HG03066 (cell line): ENCODE data around the gene MRPL36.
"Not testable (repeated sequence)": the region's sequence is repeated elsewhere in the genome, so short reads cannot be mapped to it uniquely, and the experiment has no call there.

Experiments
- ATAC-seq: cut with Tn5 transposase; IDR thresholded peaks from one replicate; pipeline ENCODE4 v1.9.1; 2021; ENCODE audit warnings: low read depth; ENCODE audit not compliant: unreplicated experiment

Gene MRPL36

DNA sequence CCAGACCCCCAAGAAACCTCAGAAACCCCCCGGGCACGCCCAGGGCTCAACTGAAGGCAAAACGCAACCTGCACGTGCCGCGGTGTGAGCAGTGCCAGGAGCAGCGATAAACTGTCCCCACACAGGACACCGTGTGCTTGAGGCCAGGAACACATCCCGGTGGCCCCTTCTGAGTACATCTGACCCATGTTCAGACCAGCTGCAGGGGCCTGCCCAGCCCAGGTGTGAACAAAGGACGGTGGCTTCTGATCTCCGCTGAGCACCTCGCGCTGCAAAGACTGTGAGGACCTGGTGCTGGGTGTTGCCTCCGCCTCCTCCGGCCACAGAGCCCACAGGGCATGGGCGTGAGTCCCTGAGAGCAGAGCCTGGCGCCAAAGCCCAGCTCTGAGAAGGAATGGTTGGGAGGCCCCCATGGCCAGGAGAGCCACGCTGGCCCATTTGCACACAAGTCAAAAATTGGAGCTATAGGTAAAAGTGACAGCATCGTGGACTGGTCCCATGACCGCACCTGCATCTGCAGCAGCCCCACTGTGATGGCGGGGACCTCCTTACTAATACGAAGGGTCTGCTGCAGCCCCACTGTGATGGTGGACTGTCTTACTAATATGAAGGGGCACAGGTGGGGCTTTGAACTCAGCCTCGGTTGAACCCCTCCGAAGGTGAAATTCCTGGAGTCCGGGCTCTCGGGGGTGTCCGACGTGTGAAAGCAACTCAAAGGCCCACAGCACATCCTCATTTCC lies 33.0 kb upstream of the MRPL36 start:
- no peak for ATAC-seq

GRCh38 chr5:1831677-1832313 lies 32.2 kb upstream of the MRPL36 start:
- ATAC-seq: no peak

- no peak for ATAC-seq
Observed at GRCh38 chr5:1831257-1831656, 31.6 kb upstream of the MRPL36 start.

GRCh38 chr5:1830571-1831228 lies 31.1 kb upstream of the MRPL36 start:
- no peak for ATAC-seq

- ATAC-seq: no peak
Observed at GRCh38 chr5:1827886-1828397, 28.3 kb upstream of the MRPL36 start.

DNA sequence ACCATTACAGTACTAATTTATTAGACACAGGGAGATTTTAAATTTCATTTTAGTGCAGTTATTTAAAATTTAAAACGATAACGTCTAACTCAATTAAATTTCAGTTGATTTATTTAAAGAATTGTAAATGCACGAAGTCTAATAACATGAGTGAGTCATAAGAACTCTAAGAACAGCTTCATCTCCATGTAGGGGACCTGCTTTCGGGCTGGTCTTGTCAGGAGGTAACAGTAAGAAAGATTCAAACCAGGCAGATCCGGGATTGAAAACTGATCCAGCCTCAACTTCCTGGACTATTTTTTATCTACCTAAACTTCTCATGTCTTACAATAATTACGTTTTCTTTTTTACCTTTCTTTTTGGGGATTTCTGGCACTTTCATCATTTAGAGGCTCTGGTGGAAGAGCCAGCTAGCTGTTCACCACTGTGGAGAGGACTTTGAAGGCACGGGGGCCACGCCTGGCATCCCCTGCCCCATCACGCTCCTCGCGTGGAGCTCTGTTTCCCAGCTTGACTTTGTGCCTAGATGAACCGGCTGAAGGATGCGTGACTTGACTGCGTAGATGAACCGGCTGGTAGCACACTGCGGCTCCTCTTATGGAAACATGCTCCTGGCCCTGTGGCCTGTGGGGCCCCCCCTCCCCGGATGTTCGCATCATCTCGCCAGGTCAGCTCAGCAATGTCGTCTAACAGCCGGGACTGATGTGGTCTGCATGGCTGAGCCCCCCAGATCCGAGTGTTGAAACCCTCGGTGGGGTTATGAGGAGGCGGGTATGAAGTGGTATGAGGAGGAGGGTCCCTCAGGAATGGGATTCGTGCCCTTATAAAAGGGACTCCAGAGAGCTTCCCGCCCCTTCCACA lies 27.6 kb upstream of the MRPL36 start:
- no peak for ATAC-seq

DNA sequence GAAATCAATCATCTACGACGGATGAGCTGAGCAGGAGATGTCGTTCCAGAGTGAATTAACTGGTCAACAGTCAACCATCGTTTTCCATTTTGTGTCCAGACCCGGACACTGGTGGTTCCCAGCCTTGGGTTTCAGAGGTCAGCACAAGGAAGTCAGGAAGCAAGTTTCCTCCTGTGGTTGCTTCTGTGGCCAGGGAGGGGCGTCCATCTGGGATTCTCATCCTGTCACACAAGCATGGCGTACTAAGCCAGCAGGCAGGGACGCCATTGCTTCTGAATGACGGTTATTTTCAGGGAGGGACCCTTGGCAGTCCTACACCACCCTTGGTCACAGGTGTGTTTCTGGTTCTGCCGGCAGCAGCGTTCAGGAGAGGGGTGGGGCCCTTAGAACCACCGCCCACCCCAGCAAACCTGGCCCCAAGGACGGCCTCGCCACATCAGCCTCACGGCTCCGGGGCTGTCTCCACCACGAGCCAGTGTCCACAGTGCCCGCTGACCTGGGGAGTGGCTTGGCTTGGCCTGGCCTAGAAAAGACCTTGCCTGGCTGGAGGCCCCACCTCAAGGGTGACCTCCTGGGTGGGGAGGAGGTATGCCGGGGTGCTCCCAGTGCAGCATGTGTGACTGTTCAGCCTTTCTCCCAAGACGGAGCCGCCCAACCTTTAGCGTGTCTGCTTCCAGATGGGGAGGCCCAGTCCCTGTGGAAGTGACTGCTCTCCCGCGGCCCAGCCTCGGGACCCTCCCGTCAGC lies 26.8 kb upstream of the MRPL36 start:
- no peak for ATAC-seq

DNA sequence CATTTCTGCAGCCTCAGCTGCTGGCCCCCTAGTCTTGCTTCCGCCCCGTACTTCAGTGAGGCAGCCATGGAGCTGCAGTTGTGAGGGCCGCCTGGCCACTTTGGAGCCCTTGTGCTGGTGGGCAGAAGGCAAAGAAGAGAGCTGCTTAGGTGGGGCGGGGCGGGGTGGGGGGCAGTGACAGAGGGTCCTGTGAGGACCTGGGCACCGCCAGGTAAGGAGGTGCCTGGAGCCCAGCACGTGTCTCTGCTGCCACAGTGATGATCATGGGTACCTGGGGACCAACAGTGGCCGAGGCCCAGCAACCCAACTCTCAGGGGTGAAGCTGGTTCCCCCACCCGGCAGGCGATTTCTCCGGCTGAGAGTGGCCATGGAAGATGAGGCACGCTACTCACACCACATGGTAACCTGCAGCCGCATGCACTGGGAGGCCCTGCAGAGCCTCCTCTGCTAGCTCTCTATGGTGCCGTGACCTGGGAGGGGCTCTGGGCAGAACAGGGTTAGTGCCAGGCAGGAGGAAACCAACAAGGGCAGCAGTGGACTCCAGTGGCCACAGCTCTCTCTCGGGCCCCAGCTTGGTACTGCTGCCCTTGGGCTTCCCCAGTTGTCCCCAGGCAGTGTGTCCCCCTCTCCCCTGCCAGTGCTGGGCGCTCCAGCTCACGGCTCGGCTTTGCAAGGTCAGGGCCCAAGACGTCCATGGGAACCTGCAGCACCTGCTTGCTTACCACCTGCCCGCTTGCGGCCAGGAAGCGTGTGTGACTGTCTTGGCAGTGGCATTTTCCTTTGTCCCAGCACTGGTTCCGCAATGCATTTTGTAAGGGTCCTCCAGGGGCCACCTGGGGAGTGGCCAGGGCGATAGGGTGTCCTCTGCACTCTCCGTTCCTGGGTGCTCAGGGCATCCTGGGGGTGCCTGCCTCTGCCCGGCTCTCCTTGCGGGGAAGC lies 25.5 kb upstream of the MRPL36 start:
- ATAC-seq: no peak

GRCh38 chr5:1824109-1824821 lies 24.6 kb upstream of the MRPL36 start:
- ATAC-seq: no peak

DNA sequence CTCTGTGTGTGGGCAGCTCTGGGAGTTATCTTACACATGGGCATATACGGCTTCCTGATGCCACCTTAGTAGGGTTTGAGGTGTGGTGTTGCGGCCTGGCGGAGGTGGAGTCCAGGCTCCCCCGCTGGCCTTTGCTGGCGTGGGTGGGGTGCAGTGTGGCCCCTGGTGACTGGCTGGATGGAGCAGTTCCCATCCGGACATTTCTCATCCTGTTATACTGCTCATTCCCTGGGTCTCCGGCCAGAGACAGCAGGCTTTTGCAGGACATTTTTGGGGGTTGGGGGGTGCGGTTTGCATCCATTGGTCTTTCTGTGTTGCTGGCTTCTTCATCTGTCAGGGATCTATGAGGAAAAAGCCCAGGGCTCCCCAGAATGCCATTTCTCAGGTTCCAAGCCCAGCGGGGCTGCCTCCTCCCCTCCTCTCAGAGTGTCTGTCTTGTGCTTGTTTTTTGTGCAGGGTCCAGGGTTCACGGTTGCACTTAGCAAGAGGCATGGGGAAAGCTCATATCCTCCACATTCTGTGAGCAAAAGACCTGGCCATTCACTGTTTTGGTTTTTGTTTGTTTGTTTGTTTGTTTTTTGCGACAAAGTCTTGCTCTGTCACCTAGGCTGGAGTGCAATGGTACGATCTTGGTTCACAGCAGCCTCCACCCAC lies 23.9 kb upstream of the MRPL36 start:
- no peak for ATAC-seq

- ATAC-seq: no peak
Observed at GRCh38 chr5:1821862-1822261, 22.2 kb upstream of the MRPL36 start.

DNA sequence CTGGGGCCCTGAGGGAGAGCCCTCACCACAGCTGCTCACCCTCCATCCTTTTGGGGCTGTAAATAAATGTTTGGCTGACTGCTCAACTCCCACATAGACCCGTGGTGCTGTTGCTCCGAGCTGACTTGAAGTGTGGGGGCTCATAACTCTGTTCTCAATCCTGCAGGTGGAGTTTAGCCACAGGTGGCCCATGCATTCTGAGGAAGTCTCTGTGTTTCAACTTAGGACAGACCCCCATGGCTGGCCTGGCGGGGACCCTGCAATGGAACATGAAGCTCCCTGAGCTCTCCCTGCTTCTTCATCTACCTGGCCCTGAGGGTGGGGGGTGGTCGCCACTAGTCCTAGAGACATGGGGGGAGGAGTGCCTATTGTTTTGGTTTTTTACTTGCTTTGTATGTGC lies 21.3 kb upstream of the MRPL36 start:
- no peak for ATAC-seq

DNA sequence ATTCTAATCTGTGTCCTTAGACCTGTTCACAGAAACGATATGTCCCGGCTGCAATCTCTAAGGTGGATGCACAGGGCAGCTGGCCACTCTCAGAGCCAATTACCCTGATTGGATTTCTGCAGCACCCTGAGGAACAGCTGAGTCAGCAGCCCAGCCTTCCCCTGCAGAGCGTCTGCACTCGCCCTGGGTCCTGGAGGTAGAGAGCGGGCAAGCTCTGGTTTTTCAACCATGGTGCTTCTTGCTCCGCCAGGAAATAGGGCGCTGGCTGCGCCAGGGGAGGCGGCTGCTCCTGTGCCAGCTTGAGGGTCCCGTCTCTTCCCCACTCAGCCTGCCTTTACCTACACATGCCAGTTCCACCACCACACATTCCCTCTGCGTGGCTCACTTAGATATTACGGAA lies 20.7 kb upstream of the MRPL36 start:
- no peak for ATAC-seq

GRCh38 chr5:1819458-1819857 lies 19.8 kb upstream of the MRPL36 start:
- no peak for ATAC-seq

DNA sequence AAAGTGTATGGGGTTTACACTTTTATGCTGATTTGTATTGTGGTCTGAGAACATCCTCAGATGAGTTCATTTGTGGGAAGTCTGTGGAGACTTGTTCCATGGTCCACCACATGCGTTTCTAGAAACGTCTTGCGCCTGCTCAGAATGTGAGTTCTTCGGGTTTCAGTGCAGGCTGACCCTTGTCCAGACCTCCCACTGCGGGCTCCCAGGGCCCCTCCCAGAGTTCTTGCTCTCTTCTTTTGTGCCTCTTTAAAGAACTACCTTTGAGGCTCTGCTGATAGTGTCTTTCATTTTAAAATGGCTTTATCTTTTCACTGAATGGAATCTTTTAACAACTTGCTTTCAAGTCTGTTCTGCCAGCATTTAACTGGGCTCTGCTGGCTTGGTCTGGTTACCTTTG lies 19.1 kb upstream of the MRPL36 start:
- ATAC-seq: no peak

GRCh38 chr5:1817261-1818043 lies 17.8 kb upstream of the MRPL36 start:
- no peak for ATAC-seq

GRCh38 chr5:1816495-1817089 lies 17.0 kb upstream of the MRPL36 start:
- ATAC-seq: not testable (repeated sequence)
